Activated T-helper 2 cell treated with anti-CD3 and anti-CD28 coated beads, Interferon-gamma antibody, Interleukin-2, Interleukin-4, amounts not matched to agents 10 μg/mL and 5 μg/mL and 100 μg/mL, durations not matched to agents 14 hours and 24 hours and 36 hours (primary cell): Measurements from ENCODE around the gene CDX4. TPM values are rescaled to one million over a fixed set of nuclear protein-coding genes. Genes with fewer than 3 reads are reported as not detected.
"Not testable (repeated sequence)": the region's sequence is repeated elsewhere in the genome, so short reads cannot be mapped to it uniquely, and the experiment has no call there.

ENCODE experiments used
- DNase-seq: peaks from one replicate; pipeline ENCODE4 v3.0.0; 2021; ENCODE audit warnings: low spot score
- H3K27ac Mint-ChIP-seq: one replicate; pipeline ENCODE4 v1.8.0; 2021; ENCODE audit warnings: mixed read lengths
- H3K27me3 Mint-ChIP-seq: one replicate; pipeline ENCODE4 v1.8.0; 2021; ENCODE audit warnings: low read depth, mixed read lengths
- H3K36me3 Mint-ChIP-seq: one replicate; pipeline ENCODE4 v1.8.0; 2021; ENCODE audit warnings: low read depth, mixed read lengths
- H3K4me1 Mint-ChIP-seq: one replicate; pipeline ENCODE4 v1.8.0; 2021; ENCODE audit warnings: low read depth, mixed read lengths
- H3K4me3 Mint-ChIP-seq: one replicate; pipeline ENCODE4 v1.8.0; 2021; ENCODE audit warnings: low read depth, mild to moderate bottlenecking, moderate library complexity, mixed read lengths
- H3K9me3 Mint-ChIP-seq: one replicate; pipeline ENCODE4 v1.8.0; 2021; ENCODE audit warnings: mixed read lengths
- intact Hi-C: fragments of 100-400 bp; cut with micrococcal nuclease; formaldehyde crosslinking; loops from one replicate; pipeline ENCODE4 v1.15.1; 2023
- total RNA-seq: library from RNA; stranded (reverse); gene quantifications from 2 replicates; pipeline ENCODE4 v1.2.3, GENCODE V29; 2022

The CDX4 gene
- total RNA-seq, 1 donor from 2014 or later: not detected

GRCh38 chrX:73492178-73492577 is 45.3 kb downstream of the CDX4 start:
- not testable (repeated sequence) for H3K36me3 Mint-ChIP-seq

More at GRCh38 chrX:73492178-73492577, 45.3 kb downstream of the CDX4 start:
- H3K27ac Mint-ChIP-seq, H3K4me1 Mint-ChIP-seq, H3K27me3 Mint-ChIP-seq, H3K9me3 Mint-ChIP-seq, H3K4me3 Mint-ChIP-seq, DNase-seq, intact Hi-C loops: not testable (repeated sequence)

Other genes with a start within 250 kb of the CDX4 start
- gene NAP1L2, start 232.2 kb upstream of the CDX4 start, total RNA-seq: 2.1 TPM in 2 replicates
- gene CHIC1, start 116.1 kb downstream of the CDX4 start, total RNA-seq: 4.2 and 4.7 TPM in 2 replicates